ENCODE data around the gene CMKLR1.

Gene CMKLR1

GRCh38 chr12:108361606-108362005, 22.5 kb upstream of the CMKLR1 start:
- DNase-seq (ENCODE audit: low read depth in 2 of 2), result no peak

- no peak for DNase-seq (ENCODE audit: low read depth in 2 of 2)
These were observed 21.4 kb upstream of the CMKLR1 start for GRCh38 chr12:108360487-108360886.

GRCh38 chr12:108360057-108360456, 20.9 kb upstream of the CMKLR1 start:
- DNase-seq (ENCODE audit: low read depth in 2 of 2), result no peak

- DNase-seq (ENCODE audit: low read depth in 2 of 2), result no peak
These were observed 19.5 kb upstream of the CMKLR1 start for GRCh38 chr12:108358580-108358965.

- DNase-seq (ENCODE audit: low read depth in 2 of 2), result no peak
These were observed 18.9 kb upstream of the CMKLR1 start for GRCh38 chr12:108357834-108358579.

GRCh38 chr12:108356835-108357806, 18.0 kb upstream of the CMKLR1 start:
- DNase-seq (ENCODE audit: low read depth in 2 of 2), result no peak

GRCh38 chr12:108355069-108355468, 16.0 kb upstream of the CMKLR1 start:
- DNase-seq (ENCODE audit: low read depth in 2 of 2), result no peak

- DNase-seq (ENCODE audit: low read depth in 2 of 2), result no peak
These were observed 13.5 kb upstream of the CMKLR1 start for GRCh38 chr12:108352591-108352990.

- DNase-seq (ENCODE audit: low read depth in 2 of 2), result no peak
These were observed 11.4 kb upstream of the CMKLR1 start for GRCh38 chr12:108350511-108350910.

GRCh38 chr12:108349278-108349688, 10.2 kb upstream of the CMKLR1 start:
- no peak for DNase-seq (ENCODE audit: low read depth in 2 of 2)

GRCh38 chr12:108348842-108349241, 9.7 kb upstream of the CMKLR1 start:
- DNase-seq (ENCODE audit: low read depth in 2 of 2), result no peak

- no peak for DNase-seq (ENCODE audit: low read depth in 2 of 2)
These were observed 7.9 kb upstream of the CMKLR1 start for GRCh38 chr12:108346727-108347710.

GRCh38 chr12:108345716-108346633, 6.9 kb upstream of the CMKLR1 start:
- DNase-seq (ENCODE audit: low read depth in 2 of 2), result no peak

GRCh38 chr12:108342985-108343384, 3.9 kb upstream of the CMKLR1 start:
- DNase-seq (ENCODE audit: low read depth in 2 of 2), result no peak

GRCh38 chr12:108341854-108342847, 3.0 kb upstream of the CMKLR1 start:
- no peak for DNase-seq (ENCODE audit: low read depth in 2 of 2)

- DNase-seq (ENCODE audit: low read depth in 2 of 2), result no peak
These were observed 2.2 kb upstream of the CMKLR1 start for GRCh38 chr12:108341356-108341755.

GRCh38 chr12:108340037-108340436, 926 bp upstream of the CMKLR1 start:
- no peak for DNase-seq (ENCODE audit: low read depth in 2 of 2)

GRCh38 chr12:108337235-108338223, 1.6 kb downstream of the CMKLR1 start:
- DNase-seq (ENCODE audit: low read depth in 2 of 2), result no peak

Measured in stimulated activated CD4-positive, alpha-beta T cell treated with anti-CD3 and anti-CD28 coated beads, Interleukin-1b, Interleukin-23, amount 100 ng/mL, for 4 hours (primary cell).